Activated B cell treated with CpG ODN at 0.5 μM for 24 hours (primary cell): Measurements from ENCODE around the gene ADAMTSL2. TPM values are rescaled to one million over a fixed set of nuclear protein-coding genes. Genes with fewer than 3 reads are reported as not detected.

ENCODE experiments used
- ATAC-seq: fragments of 200-7000 bp; cut with Tn5 transposase; one replicate; pipeline ENCODE4 v1.10.0; 2021; ENCODE audit warnings: low read depth, mild to moderate bottlenecking, moderate library complexity
- CTCF ChIA-PET: fragments of 350-600 bp; sonication (Branson Sonifier 250); formaldehyde crosslinking; loops from one replicate; lab custom pipeline; 2021; ENCODE audit warnings: antibody characterized with exemption; lab: Charles Lee
- POLR2A ChIA-PET: fragments of 350-600 bp; sonication (Branson Sonifier 250); formaldehyde crosslinking; loops from one replicate; lab custom pipeline; 2021; ENCODE audit warnings: antibody characterized with exemption; lab: Charles Lee
- DNase-seq: peaks from one replicate; pipeline ENCODE4 v3.0.0; 2022
- H3K27ac Mint-ChIP-seq: one replicate; pipeline ENCODE4 v1.8.0; 2020; ENCODE audit warnings: mixed read lengths
- H3K27me3 Mint-ChIP-seq: one replicate; pipeline ENCODE4 v1.8.0; 2021; ENCODE audit warnings: mixed read lengths
- H3K36me3 Mint-ChIP-seq: one replicate; pipeline ENCODE4 v1.8.0; 2021; ENCODE audit warnings: low read depth, mixed read lengths
- H3K4me1 Mint-ChIP-seq: one replicate; pipeline ENCODE4 v1.8.0; 2021; ENCODE audit warnings: mixed read lengths
- H3K4me3 Mint-ChIP-seq: one replicate; pipeline ENCODE4 v1.8.0; 2020; ENCODE audit warnings: mild to moderate bottlenecking, mixed read lengths
- H3K9me3 Mint-ChIP-seq: one replicate; pipeline ENCODE4 v1.8.0; 2020; ENCODE audit warnings: mixed read lengths
- CTCF ChIP-seq: fragments of 200-600 bp; IDR thresholded peaks from one replicate; pipeline ENCODE4 v1.8.0; 2022; ENCODE audit warnings: antibody characterized with exemption, mild to moderate bottlenecking
- intact Hi-C: fragments of 100-400 bp; cut with micrococcal nuclease; formaldehyde crosslinking; loops from one replicate; pipeline ENCODE4 v1.15.1; 2024
- total RNA-seq: library from RNA; stranded (reverse); gene quantifications from 2 replicates; pipeline ENCODE4 v1.2.3, GENCODE V29; 2022

Gene ADAMTSL2
- total RNA-seq, 1 donor from 2014 or later, result not detected

- Mint-ChIP-seq H3K4me3 (peak overlapping the region; percentile 52), H3K27me3 (peaks cover 20% of the 10 kb centered on the region), H3K9me3 (no peaks in the 10 kb centered on the region), H3K4me1 (peaks cover 16% of the 10 kb centered on the region), H3K36me3 (no peaks in the 10 kb centered on the region), H3K27ac (no peak overlapping the region)
- TF ChIP-seq CTCF, result no peak
- ChIA-PET POLR2A (no interaction called here), CTCF (no interaction called here)
- intact Hi-C loops, result no loop called here
- ATAC-seq, result peak; percentile 14
- DNase-seq, result no peak
These were observed 5.6 kb downstream of the ADAMTSL2 start for GRCh38 chr9:133539991-133540697.

- H3K4me3 Mint-ChIP-seq, result peak overlapping the region; percentile 52
These were observed 6.2 kb downstream of the ADAMTSL2 start for GRCh38 chr9:133540698-133541025.

GRCh38 chr9:133542002-133542401 is 7.5 kb downstream of the ADAMTSL2 start:
- H3K9me3 Mint-ChIP-seq, result no peaks in the 10 kb centered on the region
- ATAC-seq (no peak), DNase-seq (no peak)
- H3K4me3 Mint-ChIP-seq, result no peak overlapping the region
- H3K36me3 Mint-ChIP-seq, result no peaks in the 10 kb centered on the region
- peaks cover 16% of the 10 kb centered on the region for H3K4me1 Mint-ChIP-seq
- intact Hi-C loops, result no loop called here
- ChIA-PET CTCF (no interaction called here), POLR2A (no interaction called here)
- no peak for TF ChIP-seq CTCF
- H3K27ac Mint-ChIP-seq, result no peak overlapping the region
- peaks cover 16% of the 10 kb centered on the region for H3K27me3 Mint-ChIP-seq

More at GRCh38 chr9:133540698-133541025, 6.2 kb downstream of the ADAMTSL2 start:
- POLR2A ChIA-PET, result no interaction called here
- Mint-ChIP-seq H3K9me3 (no peaks in the 10 kb centered on the region), H3K27me3 (peaks cover 19% of the 10 kb centered on the region), H3K36me3 (no peaks in the 10 kb centered on the region), H3K27ac (no peak overlapping the region), H3K4me1 (peaks cover 16% of the 10 kb centered on the region)
- DNase-seq (no peak), ATAC-seq (peak; percentile 71)
- CTCF ChIA-PET, result no interaction called here
- no peak for TF ChIP-seq CTCF
- intact Hi-C loops, result no loop called here

- DNase-seq (no peak), ATAC-seq (no peak)
- ChIA-PET CTCF (no interaction called here), POLR2A (interaction anchor here (0.6 kb wide), 1 partner anchor 566 kb away, joined by 4 read pairs; no protein-coding TSS in a partner anchor)
- peaks cover 11% of the 10 kb centered on the region for H3K27me3 Mint-ChIP-seq
- no peaks in the 10 kb centered on the region for H3K36me3 Mint-ChIP-seq
- peaks cover 14% of the 10 kb centered on the region for H3K4me1 Mint-ChIP-seq
- no peak for TF ChIP-seq CTCF
- H3K9me3 Mint-ChIP-seq, result no peaks in the 10 kb centered on the region
- no peak overlapping the region for H3K4me3 Mint-ChIP-seq
- no peak overlapping the region for H3K27ac Mint-ChIP-seq
- intact Hi-C loops, result no loop called here
These were observed 9.4 kb downstream of the ADAMTSL2 start for GRCh38 chr9:133543772-133544467.

- H3K27ac Mint-ChIP-seq, result no peak overlapping the region
- CTCF ChIA-PET, result no interaction called here
- ATAC-seq (no peak), DNase-seq (no peak)
- TF ChIP-seq CTCF, result no peak
- no peaks in the 10 kb centered on the region for H3K9me3 Mint-ChIP-seq
- H3K4me1 Mint-ChIP-seq, result peaks cover 1% of the 10 kb centered on the region
- intact Hi-C loops, result no loop called here
- H3K4me3 Mint-ChIP-seq, result no peak overlapping the region
- peaks cover 2% of the 10 kb centered on the region for H3K27me3 Mint-ChIP-seq
- POLR2A ChIA-PET, result no interaction called here
- no peaks in the 10 kb centered on the region for H3K36me3 Mint-ChIP-seq
These were observed 11.2 kb downstream of the ADAMTSL2 start for GRCh38 chr9:133545494-133546286.
